ENCODE data around the gene TMC4.

The TMC4 gene

GRCh38 chr19:54142166-54142780 is 30.7 kb downstream of the TMC4 start:
- no peak overlapping the region for H3K4me2 ChIP-seq (ENCODE audit: low read length)
- peaks cover 32% of the 10 kb centered on the region for H3K36me3 ChIP-seq (ENCODE audit: control insufficient read depth, insufficient read depth, low read length)
- WGBS (ENCODE audit: extremely low coverage, insufficient coverage, low lambda C conversion rate): no CpG with 5 or more reads among the region's 7 CpGs
- no peak overlapping the region for H3K18ac ChIP-seq (ENCODE audit: low read length)
- H2BK15ac ChIP-seq (replicated peaks; ENCODE audit: low read depth): no peak overlapping the region
- H2BK120ac ChIP-seq (ENCODE audit: low read depth, low read length): no peak overlapping the region
- H2BK5ac ChIP-seq (ENCODE audit: low read length): no peak overlapping the region
- peaks cover 45% of the 10 kb centered on the region for H3K79me2 ChIP-seq (ENCODE audit: control insufficient read depth, insufficient read depth, low read length)
- H4K8ac ChIP-seq (ENCODE audit: low read depth, low read length): no peak overlapping the region
- H3K4me1 ChIP-seq (ENCODE audit: control insufficient read depth, low read depth, low read length): peaks cover 4% of the 10 kb centered on the region
- H3K23ac ChIP-seq (ENCODE audit: low read length): no peak overlapping the region
- H3K27me3 ChIP-seq (ENCODE audit: insufficient read depth, low read length, poor library complexity): no peaks in the 10 kb centered on the region
- H3K4me3 ChIP-seq (ENCODE audit: low read length): no peak overlapping the region
- no peak overlapping the region for H3K27ac ChIP-seq (ENCODE audit: low read depth, low read length)
- no peak overlapping the region for H2AK5ac ChIP-seq (ENCODE audit: low read length)
- H3K56ac ChIP-seq (ENCODE audit: low read length): no peak overlapping the region
- no peak overlapping the region for H3K9ac ChIP-seq (ENCODE audit: low read length)
- no peak for DNase-seq
- H3K79me1 ChIP-seq (ENCODE audit: low read length): peaks cover 41% of the 10 kb centered on the region
- no peak overlapping the region for H4K5ac ChIP-seq (ENCODE audit: low read length)
- H3K4ac ChIP-seq (ENCODE audit: low read depth, low read length): no peak overlapping the region

DNA sequence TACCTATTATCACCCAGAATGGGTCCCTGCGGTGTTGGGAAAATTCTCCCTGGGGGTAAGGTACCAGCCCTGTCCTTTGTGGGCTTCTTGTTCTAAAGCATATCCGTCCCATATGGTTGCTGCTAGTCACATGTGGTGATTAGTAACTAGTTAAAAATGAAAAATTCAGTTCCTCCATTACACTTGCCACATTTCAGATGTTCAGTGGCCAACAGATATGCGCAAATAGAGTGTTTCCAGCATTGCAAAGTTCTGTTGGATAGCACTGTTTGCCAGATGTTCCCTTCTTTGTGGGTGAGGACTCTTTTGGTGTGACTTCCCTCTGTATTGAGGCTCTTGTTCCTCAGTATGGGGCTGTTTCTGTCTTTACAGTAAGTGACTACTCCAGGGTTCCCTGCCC is 31.6 kb downstream of the TMC4 start:
- Histone ChIP-seq H3K4ac (ENCODE audit: low read depth, low read length) (no peak overlapping the region), H3K27me3 (ENCODE audit: insufficient read depth, low read length, poor library complexity) (no peaks in the 10 kb centered on the region), H4K8ac (ENCODE audit: low read depth, low read length) (no peak overlapping the region), H3K56ac (ENCODE audit: low read length) (no peak overlapping the region), H3K18ac (ENCODE audit: low read length) (no peak overlapping the region), H2BK5ac (ENCODE audit: low read length) (no peak overlapping the region), H2BK15ac (replicated peaks; ENCODE audit: low read depth) (no peak overlapping the region), H4K5ac (ENCODE audit: low read length) (no peak overlapping the region), H3K27ac (ENCODE audit: low read depth, low read length) (no peak overlapping the region), H3K79me2 (ENCODE audit: control insufficient read depth, insufficient read depth, low read length) (peaks cover 45% of the 10 kb centered on the region), H3K23ac (ENCODE audit: low read length) (no peak overlapping the region), H2AK5ac (ENCODE audit: low read length) (no peak overlapping the region), H3K4me2 (ENCODE audit: low read length) (no peak overlapping the region), H2BK120ac (ENCODE audit: low read depth, low read length) (no peak overlapping the region), H3K36me3 (ENCODE audit: control insufficient read depth, insufficient read depth, low read length) (peaks cover 23% of the 10 kb centered on the region), H3K79me1 (ENCODE audit: low read length) (peaks cover 41% of the 10 kb centered on the region), H3K9ac (ENCODE audit: low read length) (no peak overlapping the region), H3K4me1 (ENCODE audit: control insufficient read depth, low read depth, low read length) (peaks cover 4% of the 10 kb centered on the region), H3K4me3 (ENCODE audit: low read length) (no peak overlapping the region)
- DNase-seq: no peak
- WGBS (ENCODE audit: extremely low coverage, insufficient coverage, low lambda C conversion rate): no CpG with 5 or more reads among the region's 3 CpGs

DNA sequence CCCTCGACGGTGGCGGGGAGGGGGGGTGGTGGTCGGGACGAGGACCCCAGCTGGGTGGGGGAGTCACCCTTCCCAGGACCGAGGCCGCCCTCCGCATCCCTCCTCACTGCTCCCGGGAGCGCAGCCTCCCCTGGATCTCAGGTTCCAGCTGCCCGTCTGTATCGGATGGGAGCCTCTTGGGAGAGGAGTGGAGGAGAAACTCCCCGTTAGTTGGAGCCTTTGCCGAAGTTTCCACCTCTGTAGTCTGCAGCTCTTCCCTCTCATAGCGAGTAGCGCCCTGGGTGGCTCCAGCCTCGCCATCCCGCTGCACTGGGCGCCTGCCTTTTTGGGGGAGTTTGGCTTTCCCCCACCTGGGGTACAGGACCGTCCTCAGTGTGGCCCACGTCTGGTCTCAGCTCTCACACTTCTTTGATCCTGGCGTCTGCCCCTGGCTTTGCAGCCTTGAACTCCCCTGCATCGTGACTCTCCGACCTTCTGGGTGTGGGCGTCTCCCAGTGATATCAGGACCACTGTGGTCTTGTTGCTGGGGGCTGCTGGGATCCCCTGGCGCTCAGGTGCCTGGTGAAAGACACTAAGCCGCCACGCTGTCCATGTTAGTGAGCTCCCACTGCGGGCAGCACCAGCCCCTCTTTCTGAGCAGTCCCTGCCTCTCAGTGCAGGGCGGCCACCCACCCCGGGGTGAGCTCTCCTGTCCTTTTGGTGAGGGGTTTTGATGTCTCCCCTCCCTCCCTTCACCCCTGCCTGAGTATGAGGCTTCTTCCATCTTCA is 34.3 kb downstream of the TMC4 start:
- Histone ChIP-seq H3K4me1 (ENCODE audit: control insufficient read depth, low read depth, low read length) (peaks cover 8% of the 10 kb centered on the region), H4K8ac (ENCODE audit: low read depth, low read length) (no peak overlapping the region), H3K79me1 (ENCODE audit: low read length) (peaks cover 36% of the 10 kb centered on the region), H2BK15ac (replicated peaks; ENCODE audit: low read depth) (no peak overlapping the region), H3K4ac (ENCODE audit: low read depth, low read length) (peak overlapping the region; percentile 98), H2BK5ac (ENCODE audit: low read length) (no peak overlapping the region), H3K27ac (ENCODE audit: low read depth, low read length) (no peak overlapping the region), H3K4me3 (ENCODE audit: low read length) (peak overlapping the region; percentile 74), H2AK5ac (ENCODE audit: low read length) (no peak overlapping the region), H3K27me3 (ENCODE audit: insufficient read depth, low read length, poor library complexity) (no peaks in the 10 kb centered on the region), H3K36me3 (ENCODE audit: control insufficient read depth, insufficient read depth, low read length) (peaks cover 4% of the 10 kb centered on the region), H3K18ac (ENCODE audit: low read length) (peak overlapping the region; percentile 90), H2BK120ac (ENCODE audit: low read depth, low read length) (no peak overlapping the region), H3K79me2 (ENCODE audit: control insufficient read depth, insufficient read depth, low read length) (peaks cover 45% of the 10 kb centered on the region), H3K9ac (ENCODE audit: low read length) (peak overlapping the region; percentile 82), H3K56ac (ENCODE audit: low read length) (peak overlapping the region; percentile 94), H3K23ac (ENCODE audit: low read length) (peak overlapping the region; percentile 11), H4K5ac (ENCODE audit: low read length) (no peak overlapping the region), H3K4me2 (ENCODE audit: low read length) (peak overlapping the region; percentile 71)
- peak; percentile 17 for DNase-seq
- WGBS (ENCODE audit: extremely low coverage, insufficient coverage, low lambda C conversion rate): no CpG with 5 or more reads among the region's 31 CpGs

DNA sequence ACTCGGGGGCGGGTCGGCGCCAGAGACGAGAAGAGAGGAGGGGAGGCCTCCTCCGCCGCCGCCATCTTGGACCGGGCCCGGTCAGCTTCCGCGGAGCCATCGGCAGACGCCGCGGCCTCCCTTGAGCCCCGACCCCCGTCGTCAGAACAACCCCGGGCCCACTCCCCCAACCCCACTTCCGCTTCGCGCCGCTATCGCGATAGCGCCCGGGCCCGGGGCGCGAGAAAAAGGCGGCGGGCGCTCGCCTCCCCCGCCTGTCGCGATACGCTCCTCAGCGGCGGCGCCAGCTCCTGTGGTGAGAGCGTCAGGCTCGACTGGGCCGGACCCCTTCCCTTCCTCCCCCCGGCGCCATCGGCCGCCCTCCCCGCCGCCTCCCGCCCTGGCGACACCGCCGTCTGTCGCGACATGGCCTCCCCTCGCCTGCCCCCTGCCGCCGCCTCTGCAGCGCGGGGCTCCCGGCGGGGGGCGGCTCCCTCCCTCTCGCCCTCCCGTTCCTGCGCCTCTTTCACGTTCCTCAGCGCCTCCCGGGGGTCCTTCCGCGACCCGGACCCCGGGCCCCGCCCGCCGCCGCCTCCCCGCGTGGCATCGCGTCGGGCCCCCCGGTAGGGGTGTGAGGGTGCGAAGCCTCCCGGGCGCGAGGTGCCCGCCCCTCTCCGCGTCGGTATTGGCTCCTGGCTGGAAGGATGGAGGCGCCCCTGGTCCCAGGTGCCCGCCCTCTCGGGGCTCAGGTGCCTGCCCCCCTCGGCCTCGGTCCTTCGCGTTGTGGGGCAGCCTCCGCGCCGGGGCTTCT is 35.1 kb downstream of the TMC4 start, which contains the start of gene CNOT3:
TSS of gene CNOT3 (plus strand) at position 64 of the 790 bp plus-strand sequence. CDS start 5,217 bp downstream, outside the sequence.
- Histone ChIP-seq H4K8ac (ENCODE audit: low read depth, low read length) (no peak within 1 kb of the TSS), H3K36me3 (ENCODE audit: control insufficient read depth, insufficient read depth, low read length) (peaks cover 3% of the 10 kb centered on the region), H3K4ac (ENCODE audit: low read depth, low read length) (peak within 1 kb of the TSS; percentile 98), H3K4me2 (ENCODE audit: low read length) (peak within 1 kb of the TSS; percentile 98), H3K9ac (ENCODE audit: low read length) (peak within 1 kb of the TSS; percentile 82), H2BK5ac (ENCODE audit: low read length) (peak within 1 kb of the TSS; percentile 10), H3K23ac (ENCODE audit: low read length) (peak within 1 kb of the TSS; percentile 11), H2AK5ac (ENCODE audit: low read length) (no peak within 1 kb of the TSS), H3K56ac (ENCODE audit: low read length) (peak within 1 kb of the TSS; percentile 94), H2BK15ac (replicated peaks; ENCODE audit: low read depth) (no peak within 1 kb of the TSS), H2BK120ac (ENCODE audit: low read depth, low read length) (peak within 1 kb of the TSS; percentile 84), H3K4me3 (ENCODE audit: low read length) (peak within 1 kb of the TSS; percentile 74), H3K79me1 (ENCODE audit: low read length) (peaks cover 35% of the 10 kb centered on the region), H4K5ac (ENCODE audit: low read length) (no peak within 1 kb of the TSS), H3K27ac (ENCODE audit: low read depth, low read length) (peak within 1 kb of the TSS; percentile 61), H3K4me1 (ENCODE audit: control insufficient read depth, low read depth, low read length) (peaks cover 8% of the 10 kb centered on the region), H3K18ac (ENCODE audit: low read length) (peak within 1 kb of the TSS; percentile 90), H3K27me3 (ENCODE audit: insufficient read depth, low read length, poor library complexity) (no peaks in the 10 kb centered on the region), H3K79me2 (ENCODE audit: control insufficient read depth, insufficient read depth, low read length) (peaks cover 45% of the 10 kb centered on the region)
- no CpG with 5 or more reads among the region's 103 CpGs for WGBS (ENCODE audit: extremely low coverage, insufficient coverage, low lambda C conversion rate)
- peak; percentile 27 for DNase-seq

DNA sequence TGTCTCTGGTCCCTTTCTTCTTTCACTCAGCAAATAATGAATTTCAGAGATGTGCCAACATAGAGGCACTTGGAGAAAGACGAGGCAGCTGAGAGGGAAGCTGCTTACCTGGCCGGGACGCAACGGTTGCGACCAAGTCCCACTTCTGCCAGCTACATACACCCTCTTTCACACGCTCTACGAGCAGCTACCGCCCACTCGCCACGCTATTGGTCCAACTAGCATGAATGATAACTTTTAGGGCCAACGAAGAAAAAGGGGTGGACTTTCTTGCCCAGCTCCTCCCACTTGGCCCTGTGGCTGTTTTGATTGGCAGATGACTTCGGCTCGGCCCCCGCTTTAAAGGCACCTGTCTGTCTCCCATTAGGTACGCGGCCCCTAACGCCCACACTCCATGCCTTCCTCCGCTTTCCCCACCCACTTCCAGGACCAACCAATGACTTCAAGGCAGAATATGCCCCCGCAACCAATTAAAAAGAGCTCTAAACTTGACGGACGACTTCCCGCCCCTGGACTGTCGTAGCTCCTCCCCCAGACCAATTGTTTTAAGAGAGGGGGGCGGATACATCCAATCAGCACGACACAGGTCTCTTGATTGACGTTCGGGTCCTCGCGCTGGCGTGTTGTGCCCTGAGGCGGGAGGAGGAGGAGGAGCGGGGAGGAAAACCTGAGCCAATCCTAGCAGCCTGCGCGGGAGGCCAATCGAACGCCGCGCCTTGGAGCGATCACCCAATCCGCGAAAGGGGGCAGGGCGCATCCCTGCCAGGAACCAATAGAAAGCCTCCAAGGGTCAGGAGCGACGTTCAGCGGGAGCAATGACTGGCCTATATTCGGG is 35.9 kb downstream of the TMC4 start:
- no peak overlapping the region for H4K5ac ChIP-seq (ENCODE audit: low read length)
- no peak overlapping the region for H3K23ac ChIP-seq (ENCODE audit: low read length)
- H3K27me3 ChIP-seq (ENCODE audit: insufficient read depth, low read length, poor library complexity): no peaks in the 10 kb centered on the region
- H2BK5ac ChIP-seq (ENCODE audit: low read length): peak overlapping the region; percentile 10
- no peak overlapping the region for H2BK15ac ChIP-seq (replicated peaks; ENCODE audit: low read depth)
- H3K4ac ChIP-seq (ENCODE audit: low read depth, low read length): no peak overlapping the region
- peak overlapping the region; percentile 80 for H3K9ac ChIP-seq (ENCODE audit: low read length)
- no peak overlapping the region for H2AK5ac ChIP-seq (ENCODE audit: low read length)
- no peak overlapping the region for H3K27ac ChIP-seq (ENCODE audit: low read depth, low read length)
- no CpG with 5 or more reads among the region's 46 CpGs for WGBS (ENCODE audit: extremely low coverage, insufficient coverage, low lambda C conversion rate)
- peak overlapping the region; percentile 89 for H3K56ac ChIP-seq (ENCODE audit: low read length)
- H3K79me1 ChIP-seq (ENCODE audit: low read length): peaks cover 29% of the 10 kb centered on the region
- H3K18ac ChIP-seq (ENCODE audit: low read length): no peak overlapping the region
- H4K8ac ChIP-seq (ENCODE audit: low read depth, low read length): no peak overlapping the region
- peaks cover 8% of the 10 kb centered on the region for H3K4me1 ChIP-seq (ENCODE audit: control insufficient read depth, low read depth, low read length)
- peak overlapping the region; percentile 50 for H3K4me3 ChIP-seq (ENCODE audit: low read length)
- peak; percentile 100 for DNase-seq
- H3K79me2 ChIP-seq (ENCODE audit: control insufficient read depth, insufficient read depth, low read length): peaks cover 41% of the 10 kb centered on the region
- no peak overlapping the region for H2BK120ac ChIP-seq (ENCODE audit: low read depth, low read length)
- no peaks in the 10 kb centered on the region for H3K36me3 ChIP-seq (ENCODE audit: control insufficient read depth, insufficient read depth, low read length)
- H3K4me2 ChIP-seq (ENCODE audit: low read length): peak overlapping the region; percentile 98
